VCaP (cell line): ENCODE results near the gene TEPSIN.

Experiments used
- H3K27ac ChIP-seq: fragments of 450-650 bp; 2 replicates; pipeline ENCODE4 v1.5.1; 2017
- CTCF ChIP-seq: fragments of 450-650 bp; conservative IDR thresholded peaks from 2 replicates; pipeline ENCODE4 v1.5.1; 2017; ENCODE audit warnings: mild to moderate bottlenecking, moderate library complexity

TEPSIN gene

GRCh38 chr17:81183316-81183715, 55.5 kb downstream of the TEPSIN start:
- TF ChIP-seq CTCF = no peak
- H3K27ac ChIP-seq = no peak overlapping the region

- no peak overlapping the region for H3K27ac ChIP-seq
- no peak for TF ChIP-seq CTCF
Measured at GRCh38 chr17:81182596-81182995, 56.3 kb downstream of the TEPSIN start.

GRCh38 chr17:81181811-81182185, 57.1 kb downstream of the TEPSIN start:
- H3K27ac ChIP-seq = no peak overlapping the region

GRCh38 chr17:81180836-81181810, 57.7 kb downstream of the TEPSIN start:
- no peak overlapping the region for H3K27ac ChIP-seq
- no peak for TF ChIP-seq CTCF

More at GRCh38 chr17:81181811-81182185, 57.1 kb downstream of the TEPSIN start:
- TF ChIP-seq CTCF = no peak

GRCh38 chr17:81179861-81180260, 59.0 kb downstream of the TEPSIN start:
- no peak overlapping the region for H3K27ac ChIP-seq
- TF ChIP-seq CTCF = no peak

- no peak overlapping the region for H3K27ac ChIP-seq
Measured at GRCh38 chr17:81179220-81179619, 59.6 kb downstream of the TEPSIN start.

More at GRCh38 chr17:81179220-81179619, 59.6 kb downstream of the TEPSIN start:
- no peak for TF ChIP-seq CTCF
